GM23338 (cell line): ENCODE results near the gene KCNMB1.
A peak's percentile ranks its signal among the peaks of the same experiment; 100 is the strongest.

Source experiments
- CTCF ChIP-seq, 2 experiments: fragments of 200-600 bp in 1 of 2; sonication (generic) in 1 of 2; conservative IDR thresholded peaks; 2 replicates each; pipeline versions ENCODE4 v1.5.1 to v1.6.1; 2016 to 2017; ENCODE audit warnings: antibody characterized with exemption in 2 of 2, low read depth in 2 of 2, mild to moderate bottlenecking in 2 of 2, moderate library complexity in 1 of 2
- EZH2 ChIP-seq: fragments of 200-600 bp; sonication (generic); IDR thresholded peaks from one replicate; pipeline ENCODE4 v1.8.0; 2017; ENCODE audit warnings: antibody characterized with exemption, mild to moderate bottlenecking, low read depth; ENCODE audit not compliant: unreplicated experiment
- EZH2phosphoT487 ChIP-seq: fragments of 200-600 bp; sonication (generic); IDR thresholded peaks from one replicate; pipeline ENCODE4 v1.8.1; 2018; ENCODE audit warnings: antibody characterized with exemption; ENCODE audit not compliant: unreplicated experiment
- POLR2AphosphoS5 ChIP-seq: IDR thresholded peaks from 2 replicates; pipeline ENCODE4 v1.6.1; 2016; ENCODE audit warnings: antibody characterized with exemption, low read depth
- REST ChIP-seq: IDR thresholded peaks from one replicate; pipeline ENCODE4 v1.6.1; 2018; ENCODE audit warnings: antibody characterized with exemption; ENCODE audit not compliant: unreplicated experiment
- STAT1 ChIP-seq: IDR thresholded peaks from one replicate; pipeline ENCODE4 v1.6.1; 2016; ENCODE audit warnings: antibody characterized with exemption; ENCODE audit not compliant: unreplicated experiment
- ZNF114 ChIP-seq: fragments of 250-450 bp; sonication (Bioruptor Pico); IDR thresholded peaks from 2 replicates; pipeline ENCODE4 v1.5.0; 2020; ENCODE audit warnings: mild to moderate bottlenecking, moderate library complexity
- ZNF462 ChIP-seq: fragments of 250-450 bp; sonication (Bioruptor Pico); IDR thresholded peaks from 2 replicates; pipeline ENCODE4 v1.5.0; 2020; ENCODE audit warnings: mild to moderate bottlenecking, moderate library complexity

GRCh38 chr5:170338933-170339779 lies 50.0 kb downstream of the KCNMB1 start:
- TF ChIP-seq CTCF (conservative IDR thresholded peaks at IDR 0.05; ENCODE audit: low read depth in 2 of 2), result peak; percentile 77 to 100
- TF ChIP-seq EZH2, result no peak
- TF ChIP-seq REST, result no peak
- no peak for TF ChIP-seq POLR2AphosphoS5
- no peak for TF ChIP-seq ZNF462 (CRISPR knock-in tag)
- TF ChIP-seq ZNF114 (CRISPR knock-in tag), result no peak
- no peak for TF ChIP-seq EZH2phosphoT487
- no peak for TF ChIP-seq STAT1
